H9 (cell line): ENCODE results near the gene MRPL23. TPM values are rescaled to one million over a fixed set of nuclear protein-coding genes. Genes with fewer than 3 reads are reported as not detected.

Experiments used
- DNase-seq: peaks from one replicate; pipeline ENCODE4 v3.0.0-alpha.2; 2017
- H2AFZ ChIP-seq: one replicate; pipeline ENCODE4 v1.6.1; 2013; ENCODE audit warnings: mild to moderate bottlenecking, low read length, control low read depth, moderate library complexity
- H2AK5ac ChIP-seq: 2 replicates; pipeline ENCODE4 v1.6.1; 2013; ENCODE audit warnings: low read length, control low read depth, mixed read lengths; ENCODE audit not compliant: insufficient read length
- H2BK120ac ChIP-seq: one replicate; pipeline ENCODE4 v1.6.1; 2013; ENCODE audit warnings: low read depth, mild to moderate bottlenecking, low read length, control low read depth, inconsistent platforms; ENCODE audit not compliant: poor library complexity, severe bottlenecking
- H2BK12ac ChIP-seq: 2 replicates; pipeline ENCODE4 v1.6.1; 2013; ENCODE audit warnings: low read length, control low read depth, mixed read lengths, low read depth; ENCODE audit not compliant: insufficient read length
- H2BK15ac ChIP-seq: 2 replicates; pipeline ENCODE4 v1.6.1; 2013; ENCODE audit warnings: low read depth, low read length, control low read depth
- H2BK20ac ChIP-seq: one replicate; pipeline ENCODE4 v1.6.1; 2013; ENCODE audit warnings: low read depth, mild to moderate bottlenecking, low read length, control low read depth, inconsistent platforms; ENCODE audit not compliant: poor library complexity, severe bottlenecking
- H2BK5ac ChIP-seq: 2 replicates; pipeline ENCODE4 v1.6.1; 2013; ENCODE audit warnings: low read length, control low read depth, mixed read lengths; ENCODE audit not compliant: insufficient read length
- H3K14ac ChIP-seq: 2 replicates; pipeline ENCODE4 v1.6.1; 2013; ENCODE audit warnings: low read length, control low read depth; ENCODE audit not compliant: insufficient read depth
- H3K18ac ChIP-seq: 2 replicates; pipeline ENCODE4 v1.6.1; 2013; ENCODE audit warnings: low read depth, mild to moderate bottlenecking, mixed read lengths, low read length, control low read depth; ENCODE audit not compliant: insufficient read length
- H3K23ac ChIP-seq: 2 replicates; pipeline ENCODE4 v1.6.1; 2013; ENCODE audit warnings: low read length, control low read depth, mixed read lengths, low read depth; ENCODE audit not compliant: insufficient read length
- H3K23me2 ChIP-seq: 2 replicates; pipeline ENCODE4 v1.6.1; 2013; ENCODE audit warnings: low read depth, mild to moderate bottlenecking, mixed read lengths, low read length, control low read depth; ENCODE audit not compliant: insufficient read length, poor library complexity, severe bottlenecking
- H3K27ac ChIP-seq: 2 replicates; pipeline ENCODE4 v1.5.1; 2013; ENCODE audit warnings: low read length, control low read depth, mixed read lengths, low read depth; ENCODE audit not compliant: insufficient read length
- H3K27me3 ChIP-seq: 2 replicates; pipeline ENCODE4 v1.6.1; 2013; ENCODE audit warnings: low read length, control low read depth, inconsistent platforms; ENCODE audit not compliant: insufficient read depth
- H3K4ac ChIP-seq: 2 replicates; pipeline ENCODE4 v1.6.1; 2013; ENCODE audit warnings: low read depth, mild to moderate bottlenecking, control low read depth, inconsistent platforms, low read length, moderate library complexity
- H3K4me1 ChIP-seq: 2 replicates; pipeline ENCODE4 v1.6.1; 2013; ENCODE audit warnings: low read length, control low read depth, inconsistent platforms; ENCODE audit not compliant: insufficient read depth
- H3K4me2 ChIP-seq: 2 replicates; pipeline ENCODE4 v1.6.1; 2013; ENCODE audit warnings: low read length, control low read depth, mixed read lengths; ENCODE audit not compliant: insufficient read length, insufficient read depth
- H3K56ac ChIP-seq: 2 replicates; pipeline ENCODE4 v1.6.1; 2013; ENCODE audit warnings: low read depth, mild to moderate bottlenecking, mixed read lengths, low read length, control low read depth; ENCODE audit not compliant: insufficient read length
- H3K79me1 ChIP-seq: 2 replicates; pipeline ENCODE4 v1.6.1; 2013; ENCODE audit warnings: low read depth, mild to moderate bottlenecking, moderate library complexity, low read length, control low read depth, inconsistent platforms; ENCODE audit not compliant: insufficient read depth, poor library complexity, severe bottlenecking
- H3K79me2 ChIP-seq: 2 replicates; pipeline ENCODE4 v1.6.1; 2013; ENCODE audit warnings: low read length, control low read depth, inconsistent platforms; ENCODE audit not compliant: insufficient read depth
- H3K9ac ChIP-seq: 2 replicates; pipeline ENCODE4 v1.6.1; 2013; ENCODE audit warnings: low read length, control low read depth, mixed read lengths; ENCODE audit not compliant: insufficient read length; ENCODE audit errors: extremely low read depth
- H3K9me3 ChIP-seq: one replicate; pipeline ENCODE4 v1.6.1; 2013; ENCODE audit warnings: low read depth, low read length, inconsistent platforms; ENCODE audit not compliant: control insufficient read depth
- H3T11ph ChIP-seq: one replicate; pipeline ENCODE4 v1.6.1; 2013; ENCODE audit warnings: mild to moderate bottlenecking, low read length, control low read depth, inconsistent platforms
- H4K20me1 ChIP-seq: one replicate; pipeline ENCODE4 v1.6.1; 2013; ENCODE audit not compliant: control insufficient read depth, insufficient read length, insufficient read depth
- H4K5ac ChIP-seq: 2 replicates; pipeline ENCODE4 v1.6.1; 2013; ENCODE audit warnings: low read depth, mild to moderate bottlenecking, mixed read lengths, low read length, control low read depth; ENCODE audit not compliant: insufficient read length
- H4K8ac ChIP-seq: replicated peaks from 2 replicates; pipeline ENCODE4 v1.6.1; 2013; ENCODE audit warnings: low read length, control low read depth, mixed read lengths, low read depth; ENCODE audit not compliant: insufficient read length
- H4K91ac ChIP-seq: 2 replicates; pipeline ENCODE4 v1.6.1; 2013; ENCODE audit warnings: low read depth, mild to moderate bottlenecking, moderate library complexity, mixed read lengths, low read length, control low read depth; ENCODE audit not compliant: insufficient read length
- H3K27ac Mint-ChIP-seq, 3 experiments: 2 replicates in 2 of 3; 3 replicates in 1 of 3; pipeline ENCODE4 v1.8.0; 2020 to 2021; ENCODE audit warnings: mixed read lengths in 3 of 3, mild to moderate bottlenecking in 1 of 3, moderate library complexity in 1 of 3
- H3K27me3 Mint-ChIP-seq: 2 replicates; pipeline ENCODE4 v1.8.0; 2021; ENCODE audit warnings: low read depth, mild to moderate bottlenecking, moderate library complexity, mixed read lengths
- H3K36me3 Mint-ChIP-seq, 3 experiments: 2 replicates in 2 of 3; 3 replicates in 1 of 3; pipeline ENCODE4 v1.8.0; 2020 to 2021; ENCODE audit warnings: low read depth in 3 of 3, mixed read lengths in 3 of 3; ENCODE audit not compliant: insufficient read depth in 1 of 3
- H3K4me1 Mint-ChIP-seq, 2 experiments: 2 replicates each; pipeline ENCODE4 v1.8.0; 2020; ENCODE audit warnings: mixed read lengths in 2 of 2
- H3K4me3 Mint-ChIP-seq, 2 experiments: 2 replicates in 1 of 2; 3 replicates in 1 of 2; pipeline ENCODE4 v1.8.0; 2020 to 2021; ENCODE audit warnings: mild to moderate bottlenecking in 2 of 2, mixed read lengths in 2 of 2, moderate library complexity in 1 of 2
- H3K9me3 Mint-ChIP-seq, 2 experiments: 2 replicates in 1 of 2; 3 replicates in 1 of 2; pipeline ENCODE4 v1.8.0; 2020; ENCODE audit warnings: mild to moderate bottlenecking in 2 of 2, mixed read lengths in 2 of 2, moderate library complexity in 1 of 2
- CTCF ChIP-seq: fragments of 200-600 bp; sonication (generic); conservative IDR thresholded peaks from 3 replicates; pipeline ENCODE4 v1.8.0; 2021; ENCODE audit warnings: antibody characterized with exemption, mild to moderate bottlenecking
- WGBS: extraction: QIAGEN DNeasy Blood & Tissue Kit; methylation state at CpG from one replicate; pipeline ENCODE4 v1.1.7; 2013; ENCODE audit warnings: missing lambda C conversion rate, low lambda C conversion rate, mixed read lengths; ENCODE audit not compliant: insufficient read length; ENCODE audit errors: extremely low coverage; 5-methylcytosine and 5-hydroxymethylcytosine counted together
- total RNA-seq: library from RNA; stranded (reverse); gene quantifications from 2 replicates; pipeline ENCODE4 v1.2.1, GENCODE V29; 2021

The MRPL23 gene
- total RNA-seq, 1 experiment from 2014 or later, result 67.3 TPM

DNA sequence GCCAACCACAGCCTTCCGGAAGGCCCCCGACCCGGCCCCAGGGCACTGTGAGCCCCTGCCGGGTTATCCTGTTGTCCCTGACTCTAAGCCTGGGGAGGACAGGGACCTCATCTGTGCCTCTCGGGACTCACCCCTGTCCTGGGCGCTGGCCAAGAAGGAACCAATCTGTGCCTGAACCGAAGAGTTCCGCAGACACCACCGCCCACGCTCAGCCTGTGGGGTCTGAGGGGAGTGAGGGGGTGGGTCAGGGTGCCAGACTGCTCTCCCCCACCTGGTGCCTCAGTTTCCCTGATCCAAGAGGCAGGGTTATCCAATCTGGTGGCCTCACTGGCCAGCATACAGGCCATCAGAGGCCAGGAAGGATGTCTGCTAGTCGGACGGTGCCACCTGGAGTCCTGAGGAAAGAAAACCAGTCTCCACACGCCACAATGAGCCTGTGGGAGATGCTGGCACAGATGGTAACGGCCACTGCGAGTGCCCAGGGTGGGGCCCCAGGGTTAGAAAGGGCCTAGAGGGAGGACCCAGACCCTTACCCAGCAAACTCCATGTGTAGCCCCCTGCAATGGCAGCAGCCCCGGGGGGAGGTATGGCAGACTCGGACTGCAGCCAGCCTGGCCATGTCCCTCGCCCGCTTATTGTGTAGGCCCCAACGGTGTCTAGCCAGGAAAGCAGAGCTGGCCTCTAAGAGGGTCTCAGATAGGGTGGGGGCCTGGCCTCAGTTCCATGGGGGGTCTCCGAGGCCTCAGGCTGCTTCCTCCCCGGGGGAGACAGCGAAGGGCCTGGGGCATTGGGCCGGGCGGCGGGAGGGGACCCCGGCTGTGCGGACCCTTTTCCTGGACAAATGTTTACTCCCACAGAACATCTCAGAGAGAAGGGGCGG is 28.5 kb upstream of the MRPL23 start:
- no peak overlapping the region for H2AK5ac ChIP-seq
- H4K5ac ChIP-seq, result no peak overlapping the region
- no peak overlapping the region for H3K14ac ChIP-seq
- no peak overlapping the region for H4K8ac ChIP-seq
- no peak overlapping the region for H3K4ac ChIP-seq
- H3K9me3 ChIP-seq, result no peaks in the 10 kb centered on the region
- H2BK15ac ChIP-seq, result no peak overlapping the region
- no peak overlapping the region for H4K91ac ChIP-seq
- no peak overlapping the region for H2BK20ac ChIP-seq
- no peak overlapping the region for H2AFZ ChIP-seq
- no peak overlapping the region for H2BK12ac ChIP-seq
- Mint-ChIP-seq H3K27ac (no peak overlapping the region; a peak in 1 of 7 replicates), H3K9me3 (peaks cover 6% of the 10 kb centered on the region in 2 experiments; a peak in 3 of 5 replicates), H3K4me1 (peaks cover 3 to 6% of the 10 kb centered on the region in 2 experiments; a peak in 3 of 4 replicates), H3K36me3 (no peaks in the 10 kb centered on the region; a peak in 1 of 7 replicates), H3K27me3 (peaks cover 14% of the 10 kb centered on the region), H3K4me3 (no peak overlapping the region)
- no peak for DNase-seq
- H2BK120ac ChIP-seq, result no peak overlapping the region
- H3K79me2 ChIP-seq, result no peaks in the 10 kb centered on the region
- no peak overlapping the region for H3K9ac ChIP-seq
- H3K4me2 ChIP-seq, result no peak overlapping the region
- no peak overlapping the region for H3K56ac ChIP-seq
- H3K27ac ChIP-seq, result no peak overlapping the region
- no peak for TF ChIP-seq CTCF
- no CpG with 5 or more reads among the region's 29 CpGs for WGBS
- no peak overlapping the region for H3K23ac ChIP-seq
- H3K23me2 ChIP-seq, result no peaks in the 10 kb centered on the region
- no peak overlapping the region for H3T11ph ChIP-seq
- H4K20me1 ChIP-seq, result no peaks in the 10 kb centered on the region
- no peak overlapping the region for H3K18ac ChIP-seq
- H3K79me1 ChIP-seq, result no peaks in the 10 kb centered on the region
- H3K27me3 ChIP-seq, result no peaks in the 10 kb centered on the region
- no peaks in the 10 kb centered on the region for H3K4me1 ChIP-seq
- H2BK5ac ChIP-seq, result no peak overlapping the region
